Measurements from ENCODE around the gene NUP205.

NUP205 gene

DNA sequence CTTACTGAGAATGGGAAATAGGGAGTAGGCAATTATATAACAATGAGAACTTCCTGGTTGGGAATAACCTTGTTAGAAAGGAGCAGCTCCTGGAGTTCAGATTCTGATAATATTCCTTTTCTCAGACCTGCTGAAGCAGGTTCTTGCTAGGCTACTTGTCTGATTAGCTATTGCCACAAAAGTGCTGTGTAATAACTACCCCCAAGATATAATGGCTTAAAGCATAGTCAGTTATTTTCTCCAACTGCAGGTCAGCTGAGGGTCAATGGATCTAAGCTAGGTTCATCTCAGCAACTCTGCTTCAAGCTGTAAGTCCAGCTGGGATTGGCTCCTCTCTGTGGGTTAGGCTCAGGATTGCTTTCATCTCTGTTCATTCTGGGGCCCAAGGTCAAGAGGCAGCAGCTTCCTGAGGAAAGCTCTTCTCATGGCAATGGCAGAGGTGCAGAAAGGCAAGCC lies 38.5 kb upstream of the NUP205 start:
- Histone ChIP-seq H3K36me3 (ENCODE audit: control insufficient read depth in 2 of 2, insufficient read depth in 1 of 2, low read length in 2 of 2) (no peaks in the 10 kb centered on the region), H3K9me3 (ENCODE audit: control insufficient read depth, insufficient read depth, low read depth, low read length) (no peaks in the 10 kb centered on the region), H3K4me1 (ENCODE audit: control insufficient read depth, insufficient read depth, low read length) (no peaks in the 10 kb centered on the region), H3K4me3 (ENCODE audit: low read depth, low read length) (no peak overlapping the region), H3K27ac (ENCODE audit: extremely low read depth, low read depth, low read length) (no peak overlapping the region)
- CTCF ChIA-PET: interaction anchor here (0.6 kb wide), 1 partner anchor 24 kb away, joined by 3 read pairs; no protein-coding TSS in a partner anchor
- POLR2A ChIA-PET: no interaction called here
- TF ChIP-seq, protein P1, sequence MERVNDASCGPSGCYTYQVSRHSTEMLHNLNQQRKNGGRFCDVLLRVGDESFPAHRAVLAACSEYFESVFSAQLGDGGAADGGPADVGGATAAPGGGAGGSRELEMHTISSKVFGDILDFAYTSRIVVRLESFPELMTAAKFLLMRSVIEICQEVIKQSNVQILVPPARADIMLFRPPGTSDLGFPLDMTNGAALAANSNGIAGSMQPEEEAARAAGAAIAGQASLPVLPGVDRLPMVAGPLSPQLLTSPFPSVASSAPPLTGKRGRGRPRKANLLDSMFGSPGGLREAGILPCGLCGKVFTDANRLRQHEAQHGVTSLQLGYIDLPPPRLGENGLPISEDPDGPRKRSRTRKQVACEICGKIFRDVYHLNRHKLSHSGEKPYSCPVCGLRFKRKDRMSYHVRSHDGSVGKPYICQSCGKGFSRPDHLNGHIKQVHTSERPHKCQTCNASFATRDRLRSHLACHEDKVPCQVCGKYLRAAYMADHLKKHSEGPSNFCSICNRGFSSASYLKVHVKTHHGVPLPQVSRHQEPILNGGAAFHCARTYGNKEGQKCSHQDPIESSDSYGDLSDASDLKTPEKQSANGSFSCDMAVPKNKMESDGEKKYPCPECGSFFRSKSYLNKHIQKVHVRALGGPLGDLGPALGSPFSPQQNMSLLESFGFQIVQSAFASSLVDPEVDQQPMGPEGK (tag by site-specific recombination; IDR thresholded peaks at IDR 0.05): no peak
- no peak for TF ChIP-seq ZNF248 (tag by site-specific recombination; IDR thresholded peaks at IDR 0.05)
- no peak for TF ChIP-seq MZF1 (tag by site-specific recombination; IDR thresholded peaks at IDR 0.05; ENCODE audit: borderline replicate concordance)
- TF ChIP-seq, protein P2, sequence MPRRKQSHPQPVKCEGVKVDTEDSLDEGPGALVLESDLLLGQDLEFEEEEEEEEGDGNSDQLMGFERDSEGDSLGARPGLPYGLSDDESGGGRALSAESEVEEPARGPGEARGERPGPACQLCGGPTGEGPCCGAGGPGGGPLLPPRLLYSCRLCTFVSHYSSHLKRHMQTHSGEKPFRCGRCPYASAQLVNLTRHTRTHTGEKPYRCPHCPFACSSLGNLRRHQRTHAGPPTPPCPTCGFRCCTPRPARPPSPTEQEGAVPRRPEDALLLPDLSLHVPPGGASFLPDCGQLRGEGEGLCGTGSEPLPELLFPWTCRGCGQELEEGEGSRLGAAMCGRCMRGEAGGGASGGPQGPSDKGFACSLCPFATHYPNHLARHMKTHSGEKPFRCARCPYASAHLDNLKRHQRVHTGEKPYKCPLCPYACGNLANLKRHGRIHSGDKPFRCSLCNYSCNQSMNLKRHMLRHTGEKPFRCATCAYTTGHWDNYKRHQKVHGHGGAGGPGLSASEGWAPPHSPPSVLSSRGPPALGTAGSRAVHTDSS (tag by site-specific recombination; IDR thresholded peaks at IDR 0.05): no peak
- no peak for TF ChIP-seq ZNF10 (tag by site-specific recombination; IDR thresholded peaks at IDR 0.05)
- TF ChIP-seq, protein P3, sequence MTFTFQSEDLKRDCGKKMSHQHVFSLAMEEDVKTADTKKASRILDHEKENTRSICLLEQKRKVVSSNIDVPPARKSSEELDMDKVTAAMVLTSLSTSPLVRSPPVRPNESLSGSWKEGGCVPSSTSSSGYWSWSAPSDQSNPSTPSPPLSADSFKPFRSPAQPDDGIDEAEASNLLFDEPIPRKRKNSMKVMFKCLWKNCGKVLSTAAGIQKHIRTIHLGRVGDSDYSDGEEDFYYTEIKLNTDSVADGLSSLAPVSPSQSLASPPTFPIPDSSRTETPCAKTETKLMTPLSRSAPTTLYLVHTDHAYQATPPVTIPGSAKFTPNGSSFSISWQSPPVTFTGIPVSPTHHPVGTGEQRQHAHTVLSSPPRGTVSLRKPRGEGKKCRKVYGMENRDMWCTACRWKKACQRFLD (tag by site-specific recombination; IDR thresholded peaks at IDR 0.05): no peak
- TF ChIP-seq, protein P4, sequence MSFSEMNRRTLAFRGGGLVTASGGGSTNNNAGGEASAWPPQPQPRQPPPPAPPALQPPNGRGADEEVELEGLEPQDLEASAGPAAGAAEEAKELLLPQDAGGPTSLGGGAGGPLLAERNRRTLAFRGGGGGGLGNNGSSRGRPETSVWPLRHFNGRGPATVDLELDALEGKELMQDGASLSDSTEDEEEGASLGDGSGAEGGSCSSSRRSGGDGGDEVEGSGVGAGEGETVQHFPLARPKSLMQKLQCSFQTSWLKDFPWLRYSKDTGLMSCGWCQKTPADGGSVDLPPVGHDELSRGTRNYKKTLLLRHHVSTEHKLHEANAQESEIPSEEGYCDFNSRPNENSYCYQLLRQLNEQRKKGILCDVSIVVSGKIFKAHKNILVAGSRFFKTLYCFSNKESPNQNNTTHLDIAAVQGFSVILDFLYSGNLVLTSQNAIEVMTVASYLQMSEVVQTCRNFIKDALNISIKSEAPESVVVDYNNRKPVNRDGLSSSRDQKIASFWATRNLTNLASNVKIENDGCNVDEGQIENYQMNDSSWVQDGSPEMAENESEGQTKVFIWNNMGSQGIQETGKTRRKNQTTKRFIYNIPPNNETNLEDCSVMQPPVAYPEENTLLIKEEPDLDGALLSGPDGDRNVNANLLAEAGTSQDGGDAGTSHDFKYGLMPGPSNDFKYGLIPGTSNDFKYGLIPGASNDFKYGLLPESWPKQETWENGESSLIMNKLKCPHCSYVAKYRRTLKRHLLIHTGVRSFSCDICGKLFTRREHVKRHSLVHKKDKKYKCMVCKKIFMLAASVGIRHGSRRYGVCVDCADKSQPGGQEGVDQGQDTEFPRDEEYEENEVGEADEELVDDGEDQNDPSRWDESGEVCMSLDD (tag by site-specific recombination; IDR thresholded peaks at IDR 0.05): no peak
- TF ChIP-seq ZNF239 (tag by site-specific recombination; IDR thresholded peaks at IDR 0.05): no peak
- TF ChIP-seq, protein P5, sequence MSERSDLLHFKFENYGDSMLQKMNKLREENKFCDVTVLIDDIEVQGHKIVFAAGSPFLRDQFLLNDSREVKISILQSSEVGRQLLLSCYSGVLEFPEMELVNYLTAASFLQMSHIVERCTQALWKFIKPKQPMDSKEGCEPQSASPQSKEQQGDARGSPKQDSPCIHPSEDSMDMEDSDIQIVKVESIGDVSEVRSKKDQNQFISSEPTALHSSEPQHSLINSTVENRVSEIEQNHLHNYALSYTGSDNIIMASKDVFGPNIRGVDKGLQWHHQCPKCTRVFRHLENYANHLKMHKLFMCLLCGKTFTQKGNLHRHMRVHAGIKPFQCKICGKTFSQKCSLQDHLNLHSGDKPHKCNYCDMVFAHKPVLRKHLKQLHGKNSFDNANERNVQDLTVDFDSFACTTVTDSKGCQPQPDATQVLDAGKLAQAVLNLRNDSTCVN (tag by site-specific recombination; optimal IDR thresholded peaks at IDR 0.05): no peak
- TF ChIP-seq ZNF48 (tag by site-specific recombination; IDR thresholded peaks at IDR 0.05): no peak
- TF ChIP-seq ZNF629 (tag by site-specific recombination; IDR thresholded peaks at IDR 0.05): no peak
- TF ChIP-seq, protein P6, sequence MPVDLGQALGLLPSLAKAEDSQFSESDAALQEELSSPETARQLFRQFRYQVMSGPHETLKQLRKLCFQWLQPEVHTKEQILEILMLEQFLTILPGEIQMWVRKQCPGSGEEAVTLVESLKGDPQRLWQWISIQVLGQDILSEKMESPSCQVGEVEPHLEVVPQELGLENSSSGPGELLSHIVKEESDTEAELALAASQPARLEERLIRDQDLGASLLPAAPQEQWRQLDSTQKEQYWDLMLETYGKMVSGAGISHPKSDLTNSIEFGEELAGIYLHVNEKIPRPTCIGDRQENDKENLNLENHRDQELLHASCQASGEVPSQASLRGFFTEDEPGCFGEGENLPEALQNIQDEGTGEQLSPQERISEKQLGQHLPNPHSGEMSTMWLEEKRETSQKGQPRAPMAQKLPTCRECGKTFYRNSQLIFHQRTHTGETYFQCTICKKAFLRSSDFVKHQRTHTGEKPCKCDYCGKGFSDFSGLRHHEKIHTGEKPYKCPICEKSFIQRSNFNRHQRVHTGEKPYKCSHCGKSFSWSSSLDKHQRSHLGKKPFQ (tag by site-specific recombination; IDR thresholded peaks at IDR 0.05): no peak
- no peak for TF ChIP-seq ZFHX2 (tag by site-specific recombination; conservative IDR thresholded peaks at IDR 0.05)
- TF ChIP-seq ZXDB (tag by site-specific recombination; IDR thresholded peaks at IDR 0.05): no peak
- no peak for TF ChIP-seq MEIS1 (CRISPR knock-in tag; IDR thresholded peaks at IDR 0.05; ENCODE audit: borderline replicate concordance)
- TF ChIP-seq ZIC2 (tag by site-specific recombination; IDR thresholded peaks at IDR 0.05): no peak
- no peak for TF ChIP-seq GLIS1 (tag by site-specific recombination; IDR thresholded peaks at IDR 0.05)
- no peak for TF ChIP-seq ZNF133 (tag by site-specific recombination; IDR thresholded peaks at IDR 0.05)
- TF ChIP-seq ZNF174 (tag by site-specific recombination; IDR thresholded peaks at IDR 0.05): no peak
- TF ChIP-seq ZNF747 (tag by site-specific recombination; IDR thresholded peaks at IDR 0.05): no peak

Data from HEK293 (cell line).